CD4-positive, alpha-beta T cell treated with Interleukin-21 for 1 hour (primary cell): Measurements from ENCODE around the gene KRTAP10-8.
"Not testable (repeated sequence)": the region's sequence is repeated elsewhere in the genome, so short reads cannot be mapped to it uniquely, and the experiment has no call there.

Experiments
- DNase-seq: peaks from one replicate; pipeline ENCODE4 v3.0.0-alpha.2; 2020

Gene KRTAP10-8, protein sequence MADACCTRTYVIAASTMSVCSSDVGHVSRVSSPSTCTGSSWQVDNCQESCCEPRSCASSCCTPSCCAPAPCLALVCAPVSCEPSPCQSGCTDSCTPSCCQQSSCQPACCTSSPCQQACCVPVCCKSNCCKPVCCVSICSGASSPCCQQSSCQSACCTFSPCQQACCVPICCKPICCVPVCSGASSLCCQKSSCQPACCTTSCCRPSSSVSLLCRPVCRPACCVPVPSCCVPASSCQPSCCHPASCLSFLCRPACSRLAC

GRCh38 chr21:44612029-44612486, at the start of gene KRTAP10-8:
Gene KRTAP10-8, plus strand, starts transcription at chr21:44612079. Its CDS starts 22 bp downstream, at chr21:44612101.
- no peak for DNase-seq

GRCh38 chr21:44564099-44564498, 47.8 kb upstream of the KRTAP10-8 start:
- no peak for DNase-seq

DNA sequence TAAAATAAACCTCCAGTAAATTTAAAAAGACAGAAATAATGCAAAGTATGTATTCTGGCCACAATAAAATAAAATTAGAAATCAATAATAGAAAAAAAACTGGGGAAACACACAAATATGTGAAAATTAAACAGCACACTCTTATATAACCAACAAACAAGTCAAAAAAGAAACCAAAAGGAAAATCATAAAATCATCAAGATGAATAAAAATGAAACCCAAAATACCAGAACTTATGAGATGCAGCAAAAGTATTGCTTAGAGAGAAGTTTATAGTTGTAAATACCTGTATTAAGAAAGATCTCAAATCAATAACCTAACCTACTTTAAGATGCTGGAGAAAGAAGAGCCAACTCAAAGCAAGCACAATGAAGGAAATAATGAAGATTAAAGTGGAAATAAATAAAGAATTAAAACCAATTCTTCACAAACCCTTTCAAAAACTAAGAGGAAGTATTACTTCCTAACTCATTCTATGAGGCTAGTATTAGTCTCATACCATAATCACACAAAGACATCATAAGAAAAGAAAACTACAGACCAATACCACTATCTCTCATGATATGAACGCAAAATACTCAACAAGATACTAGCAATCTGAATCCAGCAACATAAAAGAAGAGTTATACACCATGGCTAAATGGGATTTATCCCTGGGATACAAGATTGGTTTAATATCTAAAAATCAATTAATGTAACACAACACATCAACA, 46.8 kb upstream of the KRTAP10-8 start:
- DNase-seq = no peak

GRCh38 chr21:44566403-44566802, 45.5 kb upstream of the KRTAP10-8 start:
- DNase-seq = no peak

- DNase-seq = no peak
These were observed 44.3 kb upstream of the KRTAP10-8 start for GRCh38 chr21:44567481-44568171.

GRCh38 chr21:44568261-44568660, 43.6 kb upstream of the KRTAP10-8 start:
- DNase-seq = no peak

- no peak for DNase-seq
These were observed 43.0 kb upstream of the KRTAP10-8 start for GRCh38 chr21:44568667-44569556.

DNA sequence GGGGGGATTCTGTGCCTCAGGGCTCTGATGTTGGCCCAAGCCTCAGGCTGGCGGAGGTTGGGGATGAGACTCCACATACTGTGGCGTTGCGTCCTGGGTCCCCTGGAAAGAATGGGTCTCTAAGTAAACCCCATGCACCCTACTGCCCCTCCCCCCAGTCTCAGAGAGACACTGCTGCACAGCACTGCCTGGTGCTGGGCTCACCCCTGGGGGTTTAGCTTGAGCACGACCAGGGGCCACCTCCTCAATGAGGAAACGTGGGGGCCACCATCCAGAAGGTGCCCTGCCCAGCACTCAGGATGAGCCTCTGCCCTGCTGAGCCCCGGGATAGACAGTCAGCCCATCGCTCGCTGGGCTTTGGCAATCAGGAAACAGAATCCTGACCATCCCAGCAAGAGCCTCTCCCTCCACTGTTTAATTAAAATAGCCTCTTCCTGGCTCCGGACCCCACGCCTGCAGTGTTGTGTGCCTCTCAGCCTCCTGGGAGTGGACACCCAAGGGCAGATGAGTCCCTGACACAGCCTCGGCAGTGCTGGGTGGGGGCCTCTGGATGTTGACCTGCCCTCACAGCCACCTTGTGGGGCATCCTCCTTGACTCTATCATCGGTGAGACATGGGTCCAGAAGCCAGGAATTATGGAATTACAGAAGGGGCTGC, 41.9 kb upstream of the KRTAP10-8 start:
- DNase-seq = no peak

DNA sequence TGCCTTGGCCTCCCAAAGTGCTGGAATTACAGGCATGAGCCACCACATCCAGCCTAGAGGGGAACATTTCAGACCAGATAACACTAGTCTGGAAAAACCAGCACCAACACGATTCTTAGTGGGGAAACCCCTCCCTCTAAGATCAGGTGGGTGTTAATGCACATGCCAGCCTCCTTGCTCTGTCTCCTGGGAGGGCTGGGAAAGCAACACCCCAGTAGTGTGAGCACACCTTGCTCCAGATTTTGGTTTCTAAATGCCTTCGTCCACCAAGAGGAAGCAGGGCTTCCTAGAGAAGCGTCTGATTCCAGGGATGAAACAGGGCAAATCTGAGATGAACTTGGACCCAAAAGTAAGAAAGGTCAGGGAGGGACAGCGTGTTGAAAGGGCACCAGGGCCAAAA, 40.6 kb upstream of the KRTAP10-8 start:
- no peak for DNase-seq

DNA sequence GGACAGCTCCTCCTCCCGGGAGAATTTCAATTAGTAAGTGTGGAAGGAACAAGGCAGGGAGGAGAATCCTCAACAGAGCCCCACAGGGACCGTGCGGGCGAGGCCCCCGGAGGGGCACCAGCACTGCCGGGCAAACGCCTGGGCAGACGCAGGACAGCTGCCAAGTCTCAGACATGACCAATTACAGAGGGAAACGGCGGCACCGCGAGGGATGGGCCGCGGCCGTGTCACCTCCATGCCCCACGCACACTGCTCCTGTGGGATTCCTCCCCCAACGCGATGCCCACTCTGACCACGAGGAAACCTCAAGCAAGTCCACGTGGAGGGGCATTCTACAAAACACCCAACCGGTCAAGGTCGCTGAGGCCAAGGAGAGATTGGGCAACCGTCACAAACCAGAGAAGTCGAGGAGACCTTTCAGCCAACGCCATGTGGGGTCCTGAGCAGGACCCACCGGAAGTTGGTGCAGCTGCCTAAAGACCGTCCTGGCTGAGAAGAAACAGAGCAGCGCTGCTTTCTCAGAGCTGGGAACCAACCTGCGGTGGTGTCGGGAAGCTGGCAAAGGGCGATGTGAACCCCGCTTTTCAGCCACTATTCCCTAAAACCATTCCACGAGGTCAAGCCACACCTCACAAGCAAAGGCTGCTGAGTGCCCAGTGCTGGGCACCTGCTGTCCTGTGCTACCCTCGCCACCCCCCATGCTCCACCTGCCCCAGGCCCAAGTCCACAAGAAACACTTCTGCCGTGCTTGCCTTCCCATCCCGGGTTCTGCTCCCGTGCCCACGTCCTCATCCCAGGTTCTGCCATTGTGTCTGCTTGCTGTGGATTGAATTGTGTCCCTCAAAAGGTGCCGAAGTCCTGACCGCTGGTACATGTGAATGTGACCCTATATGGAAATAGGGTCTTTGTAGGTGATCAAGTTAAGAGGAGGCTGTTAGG, 39.8 kb upstream of the KRTAP10-8 start:
- DNase-seq = no peak

DNA sequence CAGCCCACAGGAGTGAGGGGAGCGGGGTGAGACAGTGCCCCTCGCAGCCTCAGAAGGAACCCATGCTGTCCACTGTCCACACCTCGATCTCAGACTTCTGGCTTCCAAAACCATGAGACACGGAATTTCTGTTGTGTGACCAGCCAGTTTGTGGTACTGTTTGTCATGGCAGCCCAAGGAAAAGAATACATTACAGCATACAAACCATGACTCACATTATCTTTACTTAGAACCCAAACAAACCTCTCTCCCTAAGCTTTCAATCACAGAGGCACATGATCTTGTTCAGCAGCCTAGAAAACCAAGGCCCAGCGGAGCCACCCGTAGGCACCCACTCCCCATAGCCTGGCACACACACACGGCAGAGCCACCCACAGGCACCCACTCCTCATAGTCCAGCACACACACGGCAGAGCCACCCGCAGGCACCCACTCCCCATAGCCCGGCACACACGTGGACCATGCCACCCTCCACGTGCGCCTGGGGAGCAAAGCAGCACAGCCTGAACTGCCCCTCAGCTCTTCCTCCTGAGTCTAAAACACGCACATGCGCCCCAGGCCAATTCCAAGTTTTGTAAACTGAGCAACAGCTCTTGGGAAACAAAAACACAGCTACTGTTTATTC, 38.8 kb upstream of the KRTAP10-8 start:
- DNase-seq = no peak

DNA sequence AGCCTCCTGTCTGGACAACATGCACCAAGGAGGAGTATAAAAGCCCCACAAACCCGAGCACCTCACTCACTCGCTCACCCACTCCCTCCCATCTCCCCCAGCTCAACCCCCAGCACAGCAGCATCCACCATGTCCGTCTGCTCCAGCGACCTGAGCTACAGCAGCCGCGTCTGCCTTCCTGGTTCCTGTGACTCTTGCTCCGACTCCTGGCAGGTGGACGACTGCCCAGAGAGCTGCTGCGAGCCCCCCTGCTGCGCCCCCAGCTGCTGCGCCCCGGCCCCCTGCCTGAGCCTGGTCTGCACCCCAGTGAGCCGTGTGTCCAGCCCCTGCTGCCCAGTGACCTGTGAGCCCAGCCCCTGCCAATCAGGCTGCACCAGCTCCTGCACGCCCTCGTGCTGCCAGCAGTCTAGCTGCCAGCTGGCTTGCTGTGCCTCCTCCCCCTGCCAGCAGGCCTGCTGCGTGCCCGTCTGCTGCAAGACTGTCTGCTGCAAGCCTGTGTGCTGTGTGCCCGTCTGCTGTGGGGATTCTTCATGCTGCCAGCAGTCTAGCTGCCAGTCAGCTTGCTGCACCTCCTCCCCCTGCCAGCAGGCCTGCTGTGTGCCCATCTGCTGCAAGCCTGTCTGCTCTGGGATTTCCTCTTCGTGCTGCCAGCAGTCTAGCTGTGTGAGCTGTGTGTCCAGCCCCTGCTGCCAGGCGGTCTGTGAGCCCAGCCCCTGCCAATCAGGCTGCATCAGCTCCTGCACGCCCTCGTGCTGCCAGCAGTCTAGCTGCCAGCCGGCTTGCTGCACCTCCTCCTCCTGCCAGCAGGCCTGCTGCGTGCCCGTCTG, 38.0 kb upstream of the KRTAP10-8 start, which contains the start of gene KRTAP10-4:
KRTAP10-4 (plus strand) TSS at position 100 of the 827 bp plus-strand sequence; CDS start at position 130, 30 bp downstream.
- DNase-seq = not testable (repeated sequence)

DNA sequence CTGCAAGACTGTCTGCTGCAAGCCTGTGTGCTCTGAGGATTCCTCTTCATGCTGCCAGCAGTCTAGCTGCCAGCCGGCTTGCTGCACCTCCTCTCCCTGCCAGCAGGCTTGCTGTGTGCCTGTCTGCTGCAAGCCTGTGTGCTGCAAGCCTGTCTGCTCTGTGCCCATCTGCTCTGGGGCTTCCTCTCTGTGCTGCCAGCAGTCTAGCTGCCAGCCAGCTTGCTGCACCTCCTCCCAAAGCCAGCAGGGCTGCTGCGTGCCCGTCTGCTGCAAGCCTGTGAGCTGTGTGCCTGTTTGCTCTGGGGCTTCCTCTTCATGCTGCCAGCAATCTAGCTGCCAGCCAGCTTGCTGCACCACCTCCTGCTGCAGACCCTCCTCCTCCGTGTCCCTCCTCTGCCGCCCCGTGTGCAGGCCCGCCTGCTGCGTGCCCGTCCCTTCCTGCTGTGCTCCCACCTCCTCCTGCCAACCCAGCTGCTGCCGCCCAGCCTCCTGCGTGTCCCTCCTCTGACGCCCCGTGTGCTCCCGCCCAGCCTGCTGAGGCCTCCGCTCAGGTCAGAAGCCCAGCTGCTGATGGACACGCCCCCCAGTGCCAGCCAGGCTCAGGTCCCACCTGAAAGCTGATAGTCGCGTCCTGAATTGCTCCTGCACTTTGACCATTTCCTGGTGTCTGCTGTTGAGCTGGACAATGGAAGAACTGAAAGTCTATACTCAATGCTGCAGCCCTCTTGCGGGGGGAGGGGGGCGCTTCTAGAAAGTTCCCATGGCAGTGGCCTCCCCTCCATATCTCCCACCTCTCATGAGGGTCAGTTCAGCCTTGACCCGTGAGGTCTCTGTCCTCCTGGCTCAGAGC, 37.2 kb upstream of the KRTAP10-8 start:
- DNase-seq = no peak

DNA sequence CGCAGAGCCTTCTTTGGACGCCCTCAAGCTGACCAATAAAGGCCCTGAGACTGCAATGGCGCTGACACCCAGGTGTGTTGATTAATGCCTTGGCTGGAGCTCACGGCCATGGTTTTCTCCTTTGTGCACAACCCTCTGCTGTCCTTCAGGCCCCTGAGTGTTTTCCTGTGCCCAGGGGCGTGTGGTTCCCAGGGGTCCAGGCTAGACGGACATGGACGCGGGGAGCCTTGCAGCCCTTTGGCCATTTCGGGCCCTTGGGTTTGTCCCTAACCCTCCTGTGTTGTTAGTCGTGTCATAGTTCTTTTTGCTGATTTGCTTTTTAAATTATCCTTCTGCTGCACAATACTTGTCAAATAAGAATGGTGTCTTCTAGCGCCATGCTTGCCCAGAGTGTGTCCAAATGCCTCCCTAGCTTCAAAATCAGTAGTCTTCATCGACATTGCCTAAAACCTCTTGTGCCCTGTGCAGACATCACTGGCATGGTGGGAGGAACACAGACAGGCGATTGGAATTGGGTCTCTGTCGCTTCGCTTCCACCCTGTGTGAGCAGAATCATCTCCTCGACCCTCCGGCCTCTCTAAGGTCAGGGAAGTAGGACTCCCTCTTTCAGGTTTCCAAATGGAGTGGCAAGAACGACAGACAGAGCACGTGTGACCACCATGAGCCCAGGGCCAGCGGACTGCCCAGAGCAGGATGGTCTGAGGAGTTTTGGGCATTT, 36.4 kb upstream of the KRTAP10-8 start:
- DNase-seq = no peak

DNA sequence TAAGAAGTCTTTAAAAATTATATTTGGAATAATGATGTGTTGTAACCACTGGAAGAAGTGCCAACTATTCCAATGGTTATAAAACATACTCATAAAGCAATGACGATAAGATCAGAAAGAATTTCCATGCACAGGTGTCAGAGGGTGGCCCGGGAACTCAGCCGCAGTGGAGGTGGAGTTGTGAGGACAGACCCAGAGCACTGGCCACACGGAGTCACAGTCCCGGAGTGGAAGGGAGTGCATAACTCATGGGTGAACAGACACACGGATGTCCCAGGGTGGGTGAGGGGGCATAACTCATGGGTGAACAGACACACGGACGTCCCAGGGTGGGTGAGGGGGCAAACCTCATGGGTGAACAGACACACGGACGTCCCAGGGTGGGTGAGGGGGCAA, 35.9 kb upstream of the KRTAP10-8 start:
- DNase-seq = no peak

DNA sequence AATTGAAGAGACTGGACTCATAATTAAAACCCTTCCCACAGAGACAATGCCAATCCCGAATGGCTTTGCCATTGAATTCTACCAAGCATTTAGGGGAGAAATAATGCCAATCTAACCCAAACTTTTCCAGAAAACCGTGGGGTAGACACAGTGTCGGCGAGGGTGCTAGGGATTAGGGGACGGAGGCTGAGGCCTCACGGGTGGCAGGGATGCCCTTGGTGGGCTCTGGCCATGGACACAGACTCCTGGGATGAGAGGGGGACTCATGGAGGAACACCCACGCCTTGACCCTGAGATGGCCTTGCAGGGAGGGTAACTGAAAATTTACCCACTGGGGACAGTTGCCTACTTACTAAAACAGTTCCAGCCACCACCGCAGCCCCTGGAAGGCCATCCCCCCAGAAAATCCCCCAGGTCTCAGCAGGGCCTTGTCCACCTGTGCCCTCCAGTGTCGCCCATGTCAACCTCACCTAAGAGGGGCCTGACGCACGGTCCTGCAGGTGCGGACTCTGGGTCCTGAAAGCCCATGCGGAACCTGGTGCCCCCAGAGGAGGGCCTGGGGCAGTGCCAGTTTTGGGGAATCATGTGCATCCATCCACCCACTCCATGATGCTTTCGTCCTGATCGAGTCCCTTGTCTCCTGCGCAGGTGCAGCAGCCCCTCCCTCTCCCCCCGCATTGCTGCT, 33.4 kb upstream of the KRTAP10-8 start:
- DNase-seq = no peak
